DOHH2 (cell line): ENCODE measurements around the gene DNM1.

ENCODE experiments used
- CTCF ChIP-seq: fragments of 200-600 bp; sonication (generic); IDR thresholded peaks from one replicate; pipeline ENCODE4 v1.5.1; 2014; ENCODE audit warnings: antibody characterized with exemption, mild to moderate bottlenecking, low read depth, low read length; ENCODE audit not compliant: poor library complexity, severe bottlenecking
- EZH2phosphoT487 ChIP-seq: fragments of 200-600 bp; sonication (generic); IDR thresholded peaks from 2 replicates; pipeline ENCODE4 v1.6.1; 2017; ENCODE audit warnings: borderline replicate concordance, mild to moderate bottlenecking, antibody characterized with exemption, low read length, moderate library complexity, mixed read lengths

GRCh38 chr9:128205296-128205944 lies 2.2 kb downstream of the DNM1 start:
- TF ChIP-seq CTCF: no peak
- no peak for TF ChIP-seq EZH2phosphoT487
